GM23338 (cell line): ENCODE data around the gene CLDN15. TPM values are rescaled to one million over a fixed set of nuclear protein-coding genes. Genes with fewer than 3 reads are reported as not detected.

Source experiments
- ATAC-seq: fragments of 200-7000 bp; cut with Tn5 transposase; 3 replicates; pipeline ENCODE4 v1.9.1; 2020
- DNase-seq: peaks from one replicate; pipeline ENCODE4 v3.0.0-alpha.2; 2015; ENCODE audit warnings: low spot score
- H2AFZ ChIP-seq: fragments of 200-600 bp; sonication (generic); 2 replicates; pipeline ENCODE4 v1.8.0; 2016; ENCODE audit warnings: antibody characterized with exemption, mild to moderate bottlenecking, moderate library complexity
- H3F3A ChIP-seq: fragments of 200-600 bp; sonication (generic); replicated peaks from 2 replicates; pipeline ENCODE4 v1.8.0; 2017; ENCODE audit warnings: antibody characterized with exemption, mixed run types, low read depth
- H3K27ac ChIP-seq: fragments of 200-600 bp; sonication (generic); 2 replicates; pipeline ENCODE4 v1.6.1; 2016; ENCODE audit warnings: low read depth
- H3K27me3 ChIP-seq: fragments of 200-600 bp; sonication (generic); 2 replicates; pipeline ENCODE4 v1.8.0; 2016; ENCODE audit warnings: mild to moderate bottlenecking, mixed run types, moderate library complexity; ENCODE audit not compliant: insufficient read depth
- H3K36me3 ChIP-seq: fragments of 200-600 bp; sonication (generic); 2 replicates; pipeline ENCODE4 v1.8.0; 2016; ENCODE audit warnings: mild to moderate bottlenecking; ENCODE audit not compliant: insufficient read depth
- H3K4me1 ChIP-seq: fragments of 200-600 bp; sonication (generic); 2 replicates; pipeline ENCODE4 v1.8.0; 2016; ENCODE audit warnings: mild to moderate bottlenecking, moderate library complexity; ENCODE audit not compliant: insufficient read depth
- H3K4me2 ChIP-seq: fragments of 200-600 bp; sonication (generic); 2 replicates; pipeline ENCODE4 v1.7.1; 2017; ENCODE audit warnings: mixed run types
- H3K4me3 ChIP-seq: fragments of 200-600 bp; sonication (generic); 2 replicates; pipeline ENCODE4 v1.6.1; 2016; ENCODE audit warnings: mixed run types
- H3K79me2 ChIP-seq: fragments of 200-600 bp; sonication (generic); replicated peaks from 2 replicates; pipeline ENCODE4 v1.8.0; 2017; ENCODE audit warnings: mild to moderate bottlenecking; ENCODE audit not compliant: insufficient read depth
- H3K9me2 ChIP-seq: fragments of 200-600 bp; sonication (generic); 2 replicates; pipeline ENCODE4 v1.8.0; 2017; ENCODE audit not compliant: insufficient read depth
- H4K20me1 ChIP-seq: fragments of 200-600 bp; sonication (generic); replicated peaks from 2 replicates; pipeline ENCODE4 v1.8.0; 2017; ENCODE audit warnings: mild to moderate bottlenecking; ENCODE audit not compliant: insufficient read depth
- H3K27ac Mint-ChIP-seq: 2 replicates; pipeline ENCODE4 v1.8.0; 2020; ENCODE audit warnings: inconsistent platforms, mild to moderate bottlenecking, moderate library complexity, mixed read lengths
- H3K27me3 Mint-ChIP-seq: 3 replicates; pipeline ENCODE4 v1.8.0; 2022; ENCODE audit warnings: low read depth, mild to moderate bottlenecking, moderate library complexity, mixed read lengths, inconsistent platforms; ENCODE audit not compliant: insufficient read depth, poor library complexity
- H3K36me3 Mint-ChIP-seq: 3 replicates; pipeline ENCODE4 v1.8.0; 2021; ENCODE audit warnings: low read depth, mild to moderate bottlenecking, inconsistent platforms, moderate library complexity, mixed read lengths
- H3K4me1 Mint-ChIP-seq: 3 replicates; pipeline ENCODE4 v1.8.0; 2020; ENCODE audit warnings: mild to moderate bottlenecking, inconsistent platforms, mixed read lengths
- H3K4me3 Mint-ChIP-seq: 3 replicates; pipeline ENCODE4 v1.8.0; 2021; ENCODE audit warnings: moderate library complexity, mild to moderate bottlenecking, inconsistent platforms, mixed read lengths
- H3K9me3 Mint-ChIP-seq: 3 replicates; pipeline ENCODE4 v1.8.0; 2020; ENCODE audit warnings: moderate library complexity, mild to moderate bottlenecking, inconsistent platforms, mixed read lengths
- CREB1 ChIP-seq: fragments of 250-450 bp; sonication (Bioruptor Pico); IDR thresholded peaks from 2 replicates; pipeline ENCODE4 v1.5.0; 2020; ENCODE audit warnings: low read depth, mild to moderate bottlenecking, moderate library complexity
- CTCF ChIP-seq, 2 experiments: fragments of 200-600 bp in 1 of 2; sonication (generic) in 1 of 2; conservative IDR thresholded peaks; 2 replicates each; pipeline versions ENCODE4 v1.5.1 to v1.6.1; 2016 to 2017; ENCODE audit warnings: antibody characterized with exemption in 2 of 2, low read depth in 2 of 2, mild to moderate bottlenecking in 2 of 2, moderate library complexity in 1 of 2
- EZH2phosphoT487 ChIP-seq: fragments of 200-600 bp; sonication (generic); IDR thresholded peaks from one replicate; pipeline ENCODE4 v1.8.1; 2018; ENCODE audit warnings: antibody characterized with exemption; ENCODE audit not compliant: unreplicated experiment
- JUNB ChIP-seq: IDR thresholded peaks from one replicate; pipeline ENCODE4 v1.6.1; 2016; ENCODE audit warnings: antibody characterized with exemption; ENCODE audit not compliant: unreplicated experiment
- NANOG ChIP-seq: IDR thresholded peaks from 2 replicates; pipeline ENCODE4 v1.6.1; 2016; ENCODE audit warnings: antibody characterized with exemption, borderline replicate concordance
- REST ChIP-seq: IDR thresholded peaks from one replicate; pipeline ENCODE4 v1.6.1; 2018; ENCODE audit warnings: antibody characterized with exemption; ENCODE audit not compliant: unreplicated experiment
- STAT1 ChIP-seq: IDR thresholded peaks from one replicate; pipeline ENCODE4 v1.6.1; 2016; ENCODE audit warnings: antibody characterized with exemption; ENCODE audit not compliant: unreplicated experiment
- ZNF114 ChIP-seq: fragments of 250-450 bp; sonication (Bioruptor Pico); IDR thresholded peaks from 2 replicates; pipeline ENCODE4 v1.5.0; 2020; ENCODE audit warnings: mild to moderate bottlenecking, moderate library complexity
- ZNF462 ChIP-seq: fragments of 250-450 bp; sonication (Bioruptor Pico); IDR thresholded peaks from 2 replicates; pipeline ENCODE4 v1.5.0; 2020; ENCODE audit warnings: mild to moderate bottlenecking, moderate library complexity
- polyA plus RNA-seq: library from polyadenylated mRNA; unstranded; fragments of >200 nt; fragmentation: Nextera tagmentation; extraction: Ambion mirVana; gene quantifications from 2 replicates; pipeline ENCODE4 v1.2.1, GENCODE V29; 2016
- total RNA-seq: library from RNA; depleted of rRNA; stranded (reverse); fragments of >200 nt; shearing (Covaris generic); gene quantifications from 2 replicates; pipeline ENCODE4 v1.2.3, GENCODE V29; 2014

CLDN15 gene
- total and polyA plus RNA-seq, 2 experiments from 2014 or later: 3.6 to 4.1 TPM

- no peak for TF ChIP-seq ZNF462
- no peak for TF ChIP-seq ZNF114 (CRISPR knock-in tag)
- no peak for TF ChIP-seq JUNB
- TF ChIP-seq CREB1 (CRISPR knock-in tag): no peak
- TF ChIP-seq NANOG: no peak
- TF ChIP-seq CTCF (conservative IDR thresholded peaks at IDR 0.05; ENCODE audit: low read depth in 2 of 2): no peak
- TF ChIP-seq EZH2phosphoT487: no peak
- TF ChIP-seq STAT1: no peak
Observed at GRCh38 chr7:101189109-101189508, 48.5 kb downstream of the CLDN15 start (continued).

- H2AFZ ChIP-seq: no peak overlapping the region
- no peaks in the 10 kb centered on the region for H3K79me2 ChIP-seq
- peaks cover 12% of the 10 kb centered on the region for H3K27me3 Mint-ChIP-seq
- H3K9me2 ChIP-seq: no peaks in the 10 kb centered on the region
- H3K4me1 Mint-ChIP-seq: peaks cover 6% of the 10 kb centered on the region
- H3K36me3 Mint-ChIP-seq: no peaks in the 10 kb centered on the region
- no peaks in the 10 kb centered on the region for H3K9me3 Mint-ChIP-seq
- no peaks in the 10 kb centered on the region for H4K20me1 ChIP-seq
- no peak overlapping the region for H3K4me3 Mint-ChIP-seq
- ATAC-seq (no peak), DNase-seq (no peak)
- 0 out of 2 replicates have a peak, but pooled peaks cover 4% of the 10 kb centered on the region for H3F3A ChIP-seq
- no peaks in the 10 kb centered on the region for H3K4me1 ChIP-seq
- no peaks in the 10 kb centered on the region for H3K36me3 ChIP-seq
- no peak overlapping the region for H3K4me2 ChIP-seq
- H3K27me3 ChIP-seq: no peaks in the 10 kb centered on the region
- no peak overlapping the region for H3K27ac ChIP-seq
- no peak overlapping the region for H3K27ac Mint-ChIP-seq
- no peak overlapping the region for H3K4me3 ChIP-seq
- TF ChIP-seq REST (no peak), STAT1 (no peak)
Observed at GRCh38 chr7:101186844-101187428, 50.7 kb downstream of the CLDN15 start.
